Psoas muscle (tissue), 8 donors: ENCODE data around the gene CLEC4M. TPM values are rescaled to one million over a fixed set of nuclear protein-coding genes. Genes with fewer than 3 reads are reported as not detected.

Experiments used
- ATAC-seq, 4 donors: fragments of 200-7000 bp; cut with Tn5 transposase; one replicate each; pipeline ENCODE4 v1.9.1; 2020; ENCODE audit warnings: moderate library complexity in 3 of 4, mild to moderate bottlenecking in 2 of 4
- DNase-seq, 2 donors: peaks; one replicate each; pipeline ENCODE4 v3.0.0-alpha.2; 2020
- H3K27ac ChIP-seq: fragments of 200-600 bp; one replicate; pipeline ENCODE4 v1.8.0; 2022
- H3K27me3 ChIP-seq, 3 donors: fragments of 200-600 bp in 1 of 3; one replicate each; pipeline versions ENCODE4 v1.6.1 to v1.8.0; 2013 to 2022; ENCODE audit warnings: low read length in 2 of 3, mild to moderate bottlenecking in 2 of 3, moderate library complexity in 1 of 3; ENCODE audit not compliant: insufficient read depth in 3 of 3
- H3K36me3 ChIP-seq, 2 donors: fragments of 200-600 bp in 1 of 2; one replicate each; pipeline versions ENCODE4 v1.6.1 to v1.8.0; 2013 to 2022; ENCODE audit warnings: low read depth in 1 of 2, mild to moderate bottlenecking in 1 of 2, moderate library complexity in 1 of 2; ENCODE audit not compliant: insufficient read depth in 1 of 2
- H3K4me1 ChIP-seq: fragments of 200-600 bp; one replicate; pipeline ENCODE4 v1.8.0; 2022
- H3K4me3 ChIP-seq: fragments of 200-600 bp; one replicate; pipeline ENCODE4 v1.8.0; 2022; ENCODE audit warnings: mild to moderate bottlenecking
- H3K9me3 ChIP-seq: fragments of 200-600 bp; one replicate; pipeline ENCODE4 v1.8.0; 2022
- WGBS, 3 donors: extraction: QIAGEN DNeasy Blood & Tissue Kit; methylation state at CpG; one replicate each; pipeline versions ENCODE4 v1.1.6 to v1.1.7; 2013; 5-methylcytosine and 5-hydroxymethylcytosine counted together
- intact Hi-C, 2 donors: fragments of 100-400 bp; cut with DNase I; formaldehyde crosslinking; loops; one replicate each; pipeline versions ENCODE4 v1.11.0 to v1.14.2; 2022
- polyA plus RNA-seq, 3 donors: library from polyadenylated mRNA; stranded (reverse); fragments of 200-250 nt; gene quantifications; one replicate each; pipeline ENCODE4 v1.2.3, GENCODE V29; 2013
- total RNA-seq, 4 donors: library from RNA; stranded (reverse); fragmentation: NEBNext Ultra II Directional in 2 of 4; extraction: Animal tissue kit (Norgen Biotek cat#: 25700) in 2 of 4; gene quantifications; one replicate each; pipeline versions ENCODE4 v1.2.1 to v1.2.4, GENCODE V29; 2021 to 2023
- TF ChIP-seq, protein P1 (sequence below): fragments of 200-600 bp; IDR thresholded peaks from one replicate; pipeline ENCODE4 v1.8.0; 2022; ENCODE audit warnings: antibody characterized with exemption
- donor health status: healthy with polysubstance abuse.
- donor health status: DM: no; HTN: no; CAD: no; lungs with moderate emphysema.
- donor health status: Bipolar disorder and iron deficiency.
- donor health status: healthy.
- donor health status: DM: yes; HTN: yes; CAD: no.
- donor health status: DM: no; HTN: no; CAD: no.
- donor health status: DM: no; HTN: no; CAD: no.
- donor health status: DM: yes; HTN: yes; CAD: no.

Gene CLEC4M
- total and polyA plus RNA-seq, 7 donors: not detected

DNA sequence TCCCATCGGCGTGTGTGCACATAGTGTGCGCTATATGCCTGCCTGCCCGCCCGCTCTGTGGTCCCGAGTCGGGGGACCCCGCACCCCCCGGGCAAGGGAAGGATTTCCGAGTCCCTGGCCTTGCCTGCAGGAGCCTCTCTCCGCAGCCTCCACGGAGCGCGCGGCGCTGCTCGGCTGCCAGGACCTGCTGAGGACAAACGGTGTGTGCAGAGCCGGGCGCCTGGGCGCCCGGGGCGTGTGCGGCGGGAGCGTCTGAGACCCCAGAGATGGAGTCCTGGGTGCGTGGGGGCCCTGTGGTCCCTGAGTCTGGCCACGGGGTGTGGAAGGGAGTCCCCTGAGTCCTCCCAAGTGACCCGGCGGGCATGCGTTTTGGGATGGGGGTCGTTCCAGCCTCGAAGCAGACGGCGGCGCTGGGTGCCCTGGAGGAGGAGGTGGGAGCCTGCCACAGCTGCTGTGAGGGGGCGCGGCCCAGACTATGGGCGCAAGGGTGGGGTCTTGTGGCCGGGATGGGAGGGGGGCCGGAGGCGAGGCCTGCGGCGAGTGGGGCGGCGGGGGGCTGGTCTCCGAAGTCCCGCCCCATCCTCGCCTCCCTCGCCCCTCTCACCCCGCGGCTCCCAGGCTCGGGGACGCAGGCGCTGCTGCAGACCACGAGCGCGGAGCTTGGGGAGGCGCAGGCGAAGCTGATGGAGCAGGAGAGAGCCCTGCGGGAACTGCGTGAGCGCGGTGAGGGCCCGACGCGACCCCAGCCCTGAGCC is 25.3 kb downstream of the CLEC4M start:
- H3K9me3 ChIP-seq: no peaks in the 10 kb centered on the region
- ATAC-seq: no peak
- no peak overlapping the region for H3K27ac ChIP-seq
- H3K4me1 ChIP-seq: no peaks in the 10 kb centered on the region
- H3K27me3 ChIP-seq: peaks cover 0 to 42% (median 4%) of the 10 kb centered on the region in 3 donors
- intact Hi-C loops: no loop called here
- 1 to 3% (median 3%) methylated on average over 46 to 67 of the region's 67 CpGs for WGBS, 3 donors
- H3K36me3 ChIP-seq: no peaks in the 10 kb centered on the region
- peak overlapping the region; percentile 36 for H3K4me3 ChIP-seq
- TF ChIP-seq, protein P1, sequence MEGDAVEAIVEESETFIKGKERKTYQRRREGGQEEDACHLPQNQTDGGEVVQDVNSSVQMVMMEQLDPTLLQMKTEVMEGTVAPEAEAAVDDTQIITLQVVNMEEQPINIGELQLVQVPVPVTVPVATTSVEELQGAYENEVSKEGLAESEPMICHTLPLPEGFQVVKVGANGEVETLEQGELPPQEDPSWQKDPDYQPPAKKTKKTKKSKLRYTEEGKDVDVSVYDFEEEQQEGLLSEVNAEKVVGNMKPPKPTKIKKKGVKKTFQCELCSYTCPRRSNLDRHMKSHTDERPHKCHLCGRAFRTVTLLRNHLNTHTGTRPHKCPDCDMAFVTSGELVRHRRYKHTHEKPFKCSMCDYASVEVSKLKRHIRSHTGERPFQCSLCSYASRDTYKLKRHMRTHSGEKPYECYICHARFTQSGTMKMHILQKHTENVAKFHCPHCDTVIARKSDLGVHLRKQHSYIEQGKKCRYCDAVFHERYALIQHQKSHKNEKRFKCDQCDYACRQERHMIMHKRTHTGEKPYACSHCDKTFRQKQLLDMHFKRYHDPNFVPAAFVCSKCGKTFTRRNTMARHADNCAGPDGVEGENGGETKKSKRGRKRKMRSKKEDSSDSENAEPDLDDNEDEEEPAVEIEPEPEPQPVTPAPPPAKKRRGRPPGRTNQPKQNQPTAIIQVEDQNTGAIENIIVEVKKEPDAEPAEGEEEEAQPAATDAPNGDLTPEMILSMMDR: no peak
- DNase-seq: no peak

DNA sequence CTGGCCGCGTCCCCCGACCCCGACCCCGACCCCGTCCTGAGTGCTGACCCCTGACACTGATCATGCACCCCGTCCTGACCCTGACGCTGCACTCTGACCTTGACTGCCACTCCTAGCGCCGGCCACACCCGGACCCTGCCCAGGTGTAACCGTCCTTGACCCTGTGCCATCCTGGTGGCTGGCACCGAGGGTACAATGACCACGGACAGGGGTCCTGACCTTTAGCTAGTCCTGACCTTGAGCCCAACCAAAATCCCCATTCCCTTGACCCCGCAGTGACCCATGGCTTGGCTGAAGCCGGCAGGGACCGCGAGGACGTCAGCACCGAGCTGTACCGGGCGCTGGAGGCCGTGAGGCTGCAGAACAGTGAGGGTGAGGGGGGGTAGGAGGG is 25.9 kb downstream of the CLEC4M start:
- WGBS, 3 donors: 2 to 5% (median 2%) methylated on average over 17 to 23 of the region's 23 CpGs
- DNase-seq (no peak), ATAC-seq (no peak)
- H3K36me3 ChIP-seq: no peaks in the 10 kb centered on the region
- H3K27ac ChIP-seq: no peak overlapping the region
- TF ChIP-seq, protein P1: no peak
- intact Hi-C loops: no loop called here
- peak overlapping the region; percentile 36 for H3K4me3 ChIP-seq
- no peaks in the 10 kb centered on the region for H3K9me3 ChIP-seq
- no peaks in the 10 kb centered on the region for H3K4me1 ChIP-seq
- peaks cover 0 to 37% (median 4%) of the 10 kb centered on the region in 3 donors for H3K27me3 ChIP-seq

DNA sequence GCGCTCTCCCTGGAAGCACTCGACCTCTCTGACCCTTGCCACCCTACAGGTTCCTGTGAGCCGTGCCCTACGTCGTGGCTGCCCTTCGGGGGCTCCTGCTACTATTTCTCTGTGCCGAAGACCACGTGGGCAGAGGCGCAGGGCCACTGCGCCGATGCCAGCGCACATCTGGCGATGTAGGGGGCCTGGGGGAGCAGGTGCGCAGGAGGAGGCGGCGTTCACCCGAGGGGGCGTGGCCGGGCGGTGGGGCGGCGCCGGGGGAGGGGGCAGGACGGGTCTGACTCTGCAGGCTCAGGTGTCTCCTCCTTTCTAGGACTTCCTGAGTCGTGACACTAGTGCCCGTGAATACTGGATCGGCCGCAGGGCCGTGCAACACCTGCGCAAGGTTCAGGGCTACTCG is 26.4 kb downstream of the CLEC4M start:
- intact Hi-C loops: no loop called here

DNA sequence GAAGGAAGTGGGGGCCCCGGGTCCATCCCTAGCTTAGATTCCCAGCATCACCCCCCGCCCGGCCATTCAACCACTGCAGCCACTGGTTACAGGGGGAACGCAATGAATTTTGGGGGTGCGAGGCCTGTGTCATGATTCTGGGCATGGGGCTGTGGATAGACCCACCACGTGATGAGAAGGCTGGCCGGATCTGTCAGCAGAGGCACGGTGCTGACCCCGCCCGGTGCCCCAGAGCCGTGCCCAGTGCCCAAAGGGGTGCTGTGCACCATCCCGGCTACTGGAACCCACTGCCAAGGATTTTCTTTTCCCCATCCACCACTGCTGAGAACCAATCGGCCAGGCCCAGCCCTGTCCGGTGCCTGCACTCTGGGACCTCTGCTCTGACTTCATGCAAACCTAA is 27.4 kb downstream of the CLEC4M start:
- peaks cover 0 to 35% (median 4%) of the 10 kb centered on the region in 3 donors for H3K27me3 ChIP-seq
- no peaks in the 10 kb centered on the region for H3K4me1 ChIP-seq
- H3K27ac ChIP-seq: no peak overlapping the region
- TF ChIP-seq, protein P1: no peak
- ATAC-seq (no peak), DNase-seq (no peak)
- no peak overlapping the region for H3K4me3 ChIP-seq
- no peaks in the 10 kb centered on the region for H3K36me3 ChIP-seq
- H3K9me3 ChIP-seq: no peaks in the 10 kb centered on the region
- intact Hi-C loops: loop anchor here in 1 of 2 donors (10.0 kb wide), 1 partner anchor 686 kb away; no protein-coding TSS in a partner anchor
- 77 to 87% (median 78%) methylated on average over 14 of the region's 14 CpGs for WGBS, 3 donors

More for the DNA sequence above, 26.4 kb downstream of the CLEC4M start:
- H3K27ac ChIP-seq: no peak overlapping the region
- H3K4me3 ChIP-seq: peak overlapping the region; percentile 36
- no peaks in the 10 kb centered on the region for H3K4me1 ChIP-seq
- WGBS, 3 donors: 4 to 5% (median 5%) methylated on average over 22 to 31 of the region's 31 CpGs
- H3K36me3 ChIP-seq: no peaks in the 10 kb centered on the region
- TF ChIP-seq, protein P1: no peak
- H3K9me3 ChIP-seq: no peaks in the 10 kb centered on the region
- DNase-seq (no peak), ATAC-seq (no peak)
- peaks cover 0 to 35% (median 4%) of the 10 kb centered on the region in 3 donors for H3K27me3 ChIP-seq
